ENCODE measurements around the gene KIF26B. TPM values are rescaled to one million over a fixed set of nuclear protein-coding genes. Genes with fewer than 3 reads are reported as not detected.
A peak's percentile ranks its signal among the peaks of the same experiment; 100 is the strongest.

KIF26B gene
- total RNA-seq, 2 experiments from 2014 or later = not detected

DNA sequence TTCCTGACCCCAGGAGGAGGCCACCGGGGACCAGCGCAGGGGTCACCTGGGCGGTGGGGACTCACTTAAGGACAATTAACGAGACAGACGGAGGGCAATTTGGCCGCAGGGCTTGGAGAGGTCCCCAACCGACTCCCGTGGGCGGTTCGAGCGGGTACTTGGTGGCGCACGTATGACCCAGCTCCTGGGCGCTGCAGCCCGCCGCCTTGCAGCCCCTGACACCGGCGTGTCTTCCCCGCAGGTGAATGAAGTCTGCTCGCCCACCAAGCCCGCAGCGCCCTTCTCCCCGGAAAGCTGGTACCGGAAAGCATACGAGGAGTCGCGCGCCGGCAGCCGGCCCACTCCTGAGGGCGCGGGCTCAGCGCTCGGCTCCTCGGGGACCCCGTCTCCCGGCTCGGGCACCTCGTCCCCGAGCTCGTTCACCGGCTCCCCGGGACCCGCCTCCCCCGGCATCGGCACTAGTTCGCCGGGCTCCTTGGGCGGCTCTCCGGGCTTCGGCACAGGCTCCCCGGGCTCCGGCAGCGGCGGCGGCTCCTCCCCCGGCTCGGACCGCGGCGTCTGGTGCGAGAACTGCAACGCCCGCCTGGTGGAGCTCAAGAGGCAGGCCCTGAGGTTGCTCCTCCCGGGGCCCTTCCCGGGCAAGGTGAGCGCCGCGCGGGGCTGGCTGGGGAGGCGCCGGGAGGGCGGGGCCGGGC, 1.4 kb downstream of the KIF26B start:
- intact Hi-C loops (cut with micrococcal nuclease; ENCODE audit: unreplicated experiment) = loop anchor here (5.0 kb wide), 3 partner anchors 226 to 1596 kb away; no protein-coding TSS in a partner anchor

DNA sequence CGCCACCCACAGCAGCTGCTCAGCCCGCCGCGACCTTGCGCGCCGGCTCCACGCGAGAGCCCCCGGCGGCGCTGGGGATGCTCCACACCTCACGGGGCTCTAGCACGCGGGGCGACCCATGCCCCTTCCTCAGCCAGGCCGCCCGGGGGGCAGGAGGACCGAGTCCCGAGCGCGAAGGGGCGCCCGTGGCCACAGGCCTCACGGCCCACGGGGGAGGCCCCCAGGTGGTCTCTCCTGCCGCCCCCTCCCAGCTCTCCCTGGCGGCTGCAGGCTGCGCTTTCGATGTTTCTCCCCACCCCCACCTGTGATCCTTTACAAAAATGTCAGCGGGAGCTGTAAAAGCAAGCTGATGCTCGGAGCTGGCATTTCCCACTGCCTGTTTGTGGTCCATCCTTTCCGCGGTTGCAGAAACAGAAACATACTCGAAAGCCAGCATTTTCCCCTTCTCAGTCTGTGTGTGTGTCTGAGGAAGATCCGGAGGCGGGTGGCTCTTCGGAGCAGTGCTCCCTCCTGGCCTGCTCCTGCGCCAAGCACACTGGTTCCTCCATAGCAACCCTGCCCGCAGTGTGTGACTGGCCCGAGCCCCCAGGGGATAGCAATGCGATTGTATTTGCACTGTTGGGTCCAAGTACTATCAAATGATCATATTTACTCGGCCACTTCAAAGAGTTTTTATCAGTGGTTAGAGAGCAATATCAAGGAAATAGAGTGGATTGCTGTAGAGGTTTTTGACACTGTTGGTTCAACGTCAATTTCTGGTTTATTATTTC, 2.1 kb downstream of the KIF26B start:
- Histone ChIP-seq H3K4me1 (ENCODE audit: insufficient read depth, low read length, poor library complexity, severe bottlenecking) (peaks cover 7% of the 10 kb centered on the region), H3K4me2 (ENCODE audit: low read length) (peak overlapping the region; percentile 85), H3K27ac (ENCODE audit: low read depth, low read length, poor library complexity, severe bottlenecking) (no peak overlapping the region), H3K4me3 (ENCODE audit: low read depth, low read length, poor library complexity, severe bottlenecking) (peak overlapping the region; percentile 66), H3K9me2 (ENCODE audit: insufficient read depth, low read length) (no peaks in the 10 kb centered on the region), H2AFZ (ENCODE audit: low read length) (peak overlapping the region; percentile 77; the same call in 1 of the 2 replicates), H3K79me2 (ENCODE audit: insufficient read depth, low read depth, low read length) (no peaks in the 10 kb centered on the region), H3K36me3 (ENCODE audit: insufficient read depth, low read length) (no peaks in the 10 kb centered on the region), H4K20me1 (ENCODE audit: insufficient read depth, low read length) (no peaks in the 10 kb centered on the region), H3K9me3 (ENCODE audit: low read length) (no peaks in the 10 kb centered on the region)
- ChIA-PET POLR2A (interaction anchor here (0.6 to 1.0 kb wide), 3 partner anchors 21 to 505 kb away, joined by 3 to 5 read pairs (median 3); no protein-coding TSS in a partner anchor), CTCF (ENCODE audit: unreplicated experiment) (interaction anchor here (0.5 to 0.6 kb wide), 7 partner anchors 110 to 1296 kb away, joined by 3 to 9 read pairs (median 6); no protein-coding TSS in a partner anchor)
- no TSS peak for BruUV-seq (replicated peaks)
- intact Hi-C loops (cut with micrococcal nuclease; ENCODE audit: unreplicated experiment) = loop anchor here (5.0 kb wide), 3 partner anchors 225 to 1595 kb away; no protein-coding TSS in a partner anchor
- no peak for DNase-seq (ENCODE audit: low spot score)
- TF ChIP-seq, protein P1, sequence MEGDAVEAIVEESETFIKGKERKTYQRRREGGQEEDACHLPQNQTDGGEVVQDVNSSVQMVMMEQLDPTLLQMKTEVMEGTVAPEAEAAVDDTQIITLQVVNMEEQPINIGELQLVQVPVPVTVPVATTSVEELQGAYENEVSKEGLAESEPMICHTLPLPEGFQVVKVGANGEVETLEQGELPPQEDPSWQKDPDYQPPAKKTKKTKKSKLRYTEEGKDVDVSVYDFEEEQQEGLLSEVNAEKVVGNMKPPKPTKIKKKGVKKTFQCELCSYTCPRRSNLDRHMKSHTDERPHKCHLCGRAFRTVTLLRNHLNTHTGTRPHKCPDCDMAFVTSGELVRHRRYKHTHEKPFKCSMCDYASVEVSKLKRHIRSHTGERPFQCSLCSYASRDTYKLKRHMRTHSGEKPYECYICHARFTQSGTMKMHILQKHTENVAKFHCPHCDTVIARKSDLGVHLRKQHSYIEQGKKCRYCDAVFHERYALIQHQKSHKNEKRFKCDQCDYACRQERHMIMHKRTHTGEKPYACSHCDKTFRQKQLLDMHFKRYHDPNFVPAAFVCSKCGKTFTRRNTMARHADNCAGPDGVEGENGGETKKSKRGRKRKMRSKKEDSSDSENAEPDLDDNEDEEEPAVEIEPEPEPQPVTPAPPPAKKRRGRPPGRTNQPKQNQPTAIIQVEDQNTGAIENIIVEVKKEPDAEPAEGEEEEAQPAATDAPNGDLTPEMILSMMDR (conservative IDR thresholded peaks at IDR 0.05; ENCODE audit: low read length) = peak; percentile 25; the same call in 1 of the 2 replicates
- no peak for TF ChIP-seq EZH2phosphoT487 (IDR thresholded peaks at IDR 0.05; ENCODE audit: borderline replicate concordance, low read depth, low read length)

More for the DNA sequence above, 1.4 kb downstream of the KIF26B start:
- Histone ChIP-seq H3K79me2 (ENCODE audit: insufficient read depth, low read depth, low read length) (no peaks in the 10 kb centered on the region), H3K27ac (ENCODE audit: low read depth, low read length, poor library complexity, severe bottlenecking) (no peak overlapping the region), H3K4me3 (ENCODE audit: low read depth, low read length, poor library complexity, severe bottlenecking) (peak overlapping the region; percentile 66), H3K4me2 (ENCODE audit: low read length) (peak overlapping the region; percentile 85), H2AFZ (ENCODE audit: low read length) (peak overlapping the region; percentile 77; the same call in 1 of the 2 replicates), H3K9me3 (ENCODE audit: low read length) (no peaks in the 10 kb centered on the region), H3K36me3 (ENCODE audit: insufficient read depth, low read length) (no peaks in the 10 kb centered on the region), H4K20me1 (ENCODE audit: insufficient read depth, low read length) (no peaks in the 10 kb centered on the region), H3K9me2 (ENCODE audit: insufficient read depth, low read length) (no peaks in the 10 kb centered on the region), H3K4me1 (ENCODE audit: insufficient read depth, low read length, poor library complexity, severe bottlenecking) (peaks cover 7% of the 10 kb centered on the region)
- ChIA-PET CTCF (ENCODE audit: unreplicated experiment) (interaction anchor here (0.6 kb wide), 1 partner anchor 111 kb away, joined by 3 read pairs; no protein-coding TSS in a partner anchor), POLR2A (interaction anchor here (0.9 kb wide), 1 partner anchor 504 kb away, joined by 3 read pairs; no protein-coding TSS in a partner anchor)
- BruUV-seq (replicated peaks) = no TSS peak
- peak; percentile 85 for DNase-seq (ENCODE audit: low spot score)
- TF ChIP-seq, protein P1 (conservative IDR thresholded peaks at IDR 0.05; ENCODE audit: low read length) = peak; percentile 72
- TF ChIP-seq EZH2phosphoT487 (IDR thresholded peaks at IDR 0.05; ENCODE audit: borderline replicate concordance, low read depth, low read length) = no peak

Data from OCI-LY7 (cell line).